Measurements from ENCODE around the gene WDR89. TPM values are rescaled to one million over a fixed set of nuclear protein-coding genes. Genes with fewer than 3 reads are reported as not detected.

WDR89 gene
- total RNA-seq, 1 donor from 2014 or later = 15.3 TPM

DNA sequence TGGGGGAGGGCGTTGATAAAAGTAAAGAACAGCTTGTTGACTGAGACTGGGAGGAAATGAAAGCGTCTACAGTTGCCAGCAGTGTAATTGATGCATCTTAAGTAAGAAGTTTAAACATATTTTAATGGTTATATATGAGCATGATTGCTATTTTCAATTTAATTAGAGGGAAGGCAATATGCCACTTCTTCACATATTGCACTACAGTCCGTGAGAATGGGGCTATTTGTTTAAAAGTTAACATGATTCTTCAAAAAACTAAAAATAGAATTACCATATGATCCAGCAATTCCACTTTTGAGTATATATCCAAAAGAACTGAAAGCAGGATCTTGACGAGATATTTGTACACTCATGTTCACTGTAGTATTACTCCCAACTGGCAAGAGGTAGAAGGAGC, 60.2 kb downstream of the WDR89 start:
- no peaks in the 10 kb centered on the region for H3K36me3 Mint-ChIP-seq (ENCODE audit: low read depth, unreplicated experiment)
- no peaks in the 10 kb centered on the region for H3K4me1 Mint-ChIP-seq (ENCODE audit: unreplicated experiment)
- H3K9me3 Mint-ChIP-seq (ENCODE audit: unreplicated experiment) = no peaks in the 10 kb centered on the region
- TF ChIP-seq, protein P1, sequence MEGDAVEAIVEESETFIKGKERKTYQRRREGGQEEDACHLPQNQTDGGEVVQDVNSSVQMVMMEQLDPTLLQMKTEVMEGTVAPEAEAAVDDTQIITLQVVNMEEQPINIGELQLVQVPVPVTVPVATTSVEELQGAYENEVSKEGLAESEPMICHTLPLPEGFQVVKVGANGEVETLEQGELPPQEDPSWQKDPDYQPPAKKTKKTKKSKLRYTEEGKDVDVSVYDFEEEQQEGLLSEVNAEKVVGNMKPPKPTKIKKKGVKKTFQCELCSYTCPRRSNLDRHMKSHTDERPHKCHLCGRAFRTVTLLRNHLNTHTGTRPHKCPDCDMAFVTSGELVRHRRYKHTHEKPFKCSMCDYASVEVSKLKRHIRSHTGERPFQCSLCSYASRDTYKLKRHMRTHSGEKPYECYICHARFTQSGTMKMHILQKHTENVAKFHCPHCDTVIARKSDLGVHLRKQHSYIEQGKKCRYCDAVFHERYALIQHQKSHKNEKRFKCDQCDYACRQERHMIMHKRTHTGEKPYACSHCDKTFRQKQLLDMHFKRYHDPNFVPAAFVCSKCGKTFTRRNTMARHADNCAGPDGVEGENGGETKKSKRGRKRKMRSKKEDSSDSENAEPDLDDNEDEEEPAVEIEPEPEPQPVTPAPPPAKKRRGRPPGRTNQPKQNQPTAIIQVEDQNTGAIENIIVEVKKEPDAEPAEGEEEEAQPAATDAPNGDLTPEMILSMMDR (IDR thresholded peaks at IDR 0.05; ENCODE audit: unreplicated experiment) = no peak
- H3K4me3 Mint-ChIP-seq (ENCODE audit: unreplicated experiment) = no peak overlapping the region
- peaks cover 2% of the 10 kb centered on the region for H3K27me3 Mint-ChIP-seq (ENCODE audit: unreplicated experiment)
- no peak for DNase-seq (ENCODE audit: low spot score)
- H3K27ac Mint-ChIP-seq (ENCODE audit: unreplicated experiment) = no peak overlapping the region

- TF ChIP-seq, protein P1 (IDR thresholded peaks at IDR 0.05; ENCODE audit: unreplicated experiment) = no peak
- DNase-seq (ENCODE audit: low spot score) = no peak
- Mint-ChIP-seq H3K4me1 (ENCODE audit: unreplicated experiment) (no peaks in the 10 kb centered on the region), H3K4me3 (ENCODE audit: unreplicated experiment) (no peak overlapping the region), H3K27ac (ENCODE audit: unreplicated experiment) (no peak overlapping the region), H3K36me3 (ENCODE audit: low read depth, unreplicated experiment) (no peaks in the 10 kb centered on the region), H3K9me3 (ENCODE audit: unreplicated experiment) (no peaks in the 10 kb centered on the region), H3K27me3 (ENCODE audit: unreplicated experiment) (no peaks in the 10 kb centered on the region)
These were observed 63.4 kb downstream of the WDR89 start for GRCh38 chr14:63578300-63578699.

GRCh38 chr14:63573581-63573980, 68.1 kb downstream of the WDR89 start:
- no peaks in the 10 kb centered on the region for H3K36me3 Mint-ChIP-seq (ENCODE audit: low read depth, unreplicated experiment)
- TF ChIP-seq, protein P1 (IDR thresholded peaks at IDR 0.05; ENCODE audit: unreplicated experiment) = no peak
- H3K4me1 Mint-ChIP-seq (ENCODE audit: unreplicated experiment) = no peaks in the 10 kb centered on the region
- no peak overlapping the region for H3K4me3 Mint-ChIP-seq (ENCODE audit: unreplicated experiment)
- no peak overlapping the region for H3K27ac Mint-ChIP-seq (ENCODE audit: unreplicated experiment)
- H3K9me3 Mint-ChIP-seq (ENCODE audit: unreplicated experiment) = no peaks in the 10 kb centered on the region
- no peak for DNase-seq (ENCODE audit: low spot score)
- H3K27me3 Mint-ChIP-seq (ENCODE audit: unreplicated experiment) = no peaks in the 10 kb centered on the region

DNA sequence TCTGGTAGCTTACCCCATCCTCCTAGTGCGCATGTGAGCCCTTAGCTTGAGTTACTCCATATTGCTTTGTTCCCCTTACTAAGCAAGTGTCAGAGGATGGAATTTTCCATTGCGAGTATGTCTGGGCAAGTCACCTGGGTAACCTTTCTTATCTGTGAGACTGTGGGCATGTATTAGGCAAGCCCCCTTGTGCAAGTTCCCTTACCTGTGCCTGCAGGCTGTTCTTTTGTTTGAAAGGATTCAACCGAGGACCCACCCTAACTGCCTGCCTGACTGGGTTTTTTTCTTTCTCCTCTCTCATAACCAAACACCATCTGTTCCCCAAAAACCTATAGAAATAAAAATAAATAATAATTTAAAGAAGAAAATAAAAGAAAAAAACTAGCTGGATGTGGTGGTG, 76.2 kb downstream of the WDR89 start:
- Mint-ChIP-seq H3K36me3 (ENCODE audit: low read depth, unreplicated experiment) (no peaks in the 10 kb centered on the region), H3K27ac (ENCODE audit: unreplicated experiment) (no peak overlapping the region)
- TF ChIP-seq, protein P1 (IDR thresholded peaks at IDR 0.05; ENCODE audit: unreplicated experiment) = no peak

DNA sequence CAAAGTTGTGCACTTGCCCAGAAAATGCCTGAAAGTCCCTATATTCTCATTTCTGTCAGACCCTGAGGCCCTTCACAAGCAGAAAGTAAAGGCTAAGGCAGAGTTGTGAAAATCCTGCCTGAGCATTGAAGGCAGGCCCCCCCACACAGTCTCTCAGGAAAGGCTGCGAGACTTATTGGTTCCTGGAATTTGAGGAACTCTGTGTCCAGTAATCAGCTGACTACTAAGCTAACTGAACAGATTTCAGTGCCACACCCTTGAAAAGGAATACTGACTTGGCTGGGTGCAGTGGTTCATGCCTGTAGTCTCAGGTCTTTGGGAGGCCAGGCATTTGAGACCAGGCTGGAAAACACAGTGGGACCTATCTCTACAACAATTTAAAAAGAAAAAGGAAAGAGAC, 77.4 kb downstream of the WDR89 start:
- H3K36me3 Mint-ChIP-seq (ENCODE audit: low read depth, unreplicated experiment) = no peaks in the 10 kb centered on the region
- DNase-seq (ENCODE audit: low spot score) = no peak
- H3K27me3 Mint-ChIP-seq (ENCODE audit: unreplicated experiment) = peaks cover 2% of the 10 kb centered on the region
- TF ChIP-seq, protein P1 (IDR thresholded peaks at IDR 0.05; ENCODE audit: unreplicated experiment) = no peak
- H3K27ac Mint-ChIP-seq (ENCODE audit: unreplicated experiment) = no peak overlapping the region
- no peaks in the 10 kb centered on the region for H3K9me3 Mint-ChIP-seq (ENCODE audit: unreplicated experiment)
- H3K4me1 Mint-ChIP-seq (ENCODE audit: unreplicated experiment) = no peaks in the 10 kb centered on the region
- H3K4me3 Mint-ChIP-seq (ENCODE audit: unreplicated experiment) = no peak overlapping the region

More for the DNA sequence above, 76.2 kb downstream of the WDR89 start:
- no peaks in the 10 kb centered on the region for H3K9me3 Mint-ChIP-seq (ENCODE audit: unreplicated experiment)
- no peak overlapping the region for H3K4me3 Mint-ChIP-seq (ENCODE audit: unreplicated experiment)
- no peaks in the 10 kb centered on the region for H3K4me1 Mint-ChIP-seq (ENCODE audit: unreplicated experiment)
- DNase-seq (ENCODE audit: low spot score) = no peak
- peaks cover 2% of the 10 kb centered on the region for H3K27me3 Mint-ChIP-seq (ENCODE audit: unreplicated experiment)
